H1 (cell line): ENCODE data around the gene FBXL14. TPM values are rescaled to one million over a fixed set of nuclear protein-coding genes. Genes with fewer than 3 reads are reported as not detected.

Experiments used
- ASH2L ChIP-seq: fragments of 200-600, 300-600 bp; sonication (generic); IDR thresholded peaks from one replicate; pipeline ENCODE4 v1.7.1; 2017; ENCODE audit warnings: low read length
- FOSL1 ChIP-seq: IDR thresholded peaks from 2 replicates; pipeline ENCODE4 v1.6.1; 2011; ENCODE audit warnings: mild to moderate bottlenecking, low read depth, low read length, moderate library complexity; ENCODE audit not compliant: insufficient read depth
- POLR2AphosphoS5 ChIP-seq: IDR thresholded peaks from 2 replicates; pipeline ENCODE4 v1.6.1; 2011; ENCODE audit warnings: low read depth, low read length
- RFX5 ChIP-seq: IDR thresholded peaks from 2 replicates; pipeline ENCODE4 v1.6.1; 2011; ENCODE audit warnings: low read depth, low read length, improper control_type of control experiment, borderline replicate concordance
- RNF2 ChIP-seq: fragments of 200-900, 300-1000 bp; sonication (generic); IDR thresholded peaks from 2 replicates; pipeline ENCODE4 v1.7.1; 2016; ENCODE audit warnings: borderline replicate concordance, low read depth, mild to moderate bottlenecking, antibody characterized with exemption, low read length; ENCODE audit not compliant: poor library complexity, severe bottlenecking; ENCODE audit errors: missing control alignments
- SAP30 ChIP-seq: fragments of 300-600 bp; sonication (generic); IDR thresholded peaks from 2 replicates; pipeline ENCODE4 v1.7.1; 2012; ENCODE audit warnings: low read length, moderate library complexity, mild to moderate bottlenecking, inconsistent platforms; ENCODE audit not compliant: insufficient read depth, insufficient replicate concordance
- polyA plus RNA-seq, 7 experiments: library from polyadenylated mRNA; depleted of rRNA in 3 of 7; stranded (reverse) in 5 of 7; unstranded in 2 of 7; fragments of >200 nt in 5 of 7; fragments of 200-250 nt in 2 of 7; gene quantifications; 1 replicate in 5 of 7; 2 replicates in 1 of 7; 4 replicates in 1 of 7; pipeline versions ENCODE4 v1.2.1 to v1.2.3, GENCODE V29; 2011 to 2013; ENCODE audit warnings: missing spikeins in 2 of 7, mixed read lengths in 2 of 7
- total RNA-seq: library from RNA; stranded (reverse); fragmentation: NEBNext Ultra II Directional; extraction: Animal tissue kit (Norgen Biotek cat#: 25700); gene quantifications from 2 replicates; pipeline ENCODE4 v1.2.1, GENCODE V29; 2021
- TF ChIP-seq, protein P1 (sequence below): fragments of 300-600 bp; sonication (generic); IDR thresholded peaks from 2 replicates; pipeline ENCODE4 v1.7.1; 2012; ENCODE audit warnings: low read length, moderate library complexity, mild to moderate bottlenecking, inconsistent platforms; ENCODE audit not compliant: insufficient replicate concordance
- TF ChIP-seq, protein P2 (sequence below): IDR thresholded peaks from 2 replicates; pipeline ENCODE4 v1.6.1; 2011; ENCODE audit warnings: low read length, improper control_type of control experiment

The FBXL14 gene
- total and polyA plus RNA-seq, 2 of the 8 experiments (the other 6 are each of a cell fraction or from before 2014, with no cell fraction given) = 5.5 to 9.6 TPM

DNA sequence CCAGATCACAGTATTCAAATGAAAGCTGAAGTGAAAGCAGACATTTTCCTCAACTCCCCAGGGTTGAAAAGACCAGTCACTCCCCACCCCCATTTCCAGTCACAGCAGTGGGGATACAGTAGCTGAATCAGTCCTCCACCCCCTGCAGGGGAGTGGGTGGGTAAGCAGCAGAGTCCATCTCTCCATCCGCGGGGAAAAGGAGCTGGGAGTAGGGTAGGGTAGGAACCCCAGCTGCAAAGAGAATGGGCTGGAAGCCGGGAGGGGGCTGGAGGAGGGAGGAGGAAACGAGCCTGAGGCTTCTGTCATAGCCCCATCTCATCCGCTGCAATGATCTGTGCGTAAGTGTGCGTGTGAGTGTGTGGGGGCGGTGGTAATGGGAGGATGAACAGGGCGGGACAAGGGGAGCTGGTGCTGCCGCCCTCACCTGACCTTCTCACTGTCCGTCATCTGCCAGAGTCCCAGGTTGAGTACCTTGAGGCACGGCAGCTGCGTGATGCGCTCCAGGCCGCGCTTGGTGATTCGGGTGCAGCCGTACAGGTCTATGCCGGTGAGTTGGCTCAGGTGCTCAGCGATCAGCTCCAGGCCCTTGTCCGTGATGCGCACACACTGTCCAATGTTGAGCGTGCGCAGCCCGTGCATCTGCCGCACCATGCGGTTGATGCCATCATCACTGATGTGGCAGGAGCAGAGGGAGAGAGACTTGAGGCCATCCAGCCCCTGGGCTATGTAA, 1.8 kb downstream of the FBXL14 start (continued):
- TF ChIP-seq, protein P1, sequence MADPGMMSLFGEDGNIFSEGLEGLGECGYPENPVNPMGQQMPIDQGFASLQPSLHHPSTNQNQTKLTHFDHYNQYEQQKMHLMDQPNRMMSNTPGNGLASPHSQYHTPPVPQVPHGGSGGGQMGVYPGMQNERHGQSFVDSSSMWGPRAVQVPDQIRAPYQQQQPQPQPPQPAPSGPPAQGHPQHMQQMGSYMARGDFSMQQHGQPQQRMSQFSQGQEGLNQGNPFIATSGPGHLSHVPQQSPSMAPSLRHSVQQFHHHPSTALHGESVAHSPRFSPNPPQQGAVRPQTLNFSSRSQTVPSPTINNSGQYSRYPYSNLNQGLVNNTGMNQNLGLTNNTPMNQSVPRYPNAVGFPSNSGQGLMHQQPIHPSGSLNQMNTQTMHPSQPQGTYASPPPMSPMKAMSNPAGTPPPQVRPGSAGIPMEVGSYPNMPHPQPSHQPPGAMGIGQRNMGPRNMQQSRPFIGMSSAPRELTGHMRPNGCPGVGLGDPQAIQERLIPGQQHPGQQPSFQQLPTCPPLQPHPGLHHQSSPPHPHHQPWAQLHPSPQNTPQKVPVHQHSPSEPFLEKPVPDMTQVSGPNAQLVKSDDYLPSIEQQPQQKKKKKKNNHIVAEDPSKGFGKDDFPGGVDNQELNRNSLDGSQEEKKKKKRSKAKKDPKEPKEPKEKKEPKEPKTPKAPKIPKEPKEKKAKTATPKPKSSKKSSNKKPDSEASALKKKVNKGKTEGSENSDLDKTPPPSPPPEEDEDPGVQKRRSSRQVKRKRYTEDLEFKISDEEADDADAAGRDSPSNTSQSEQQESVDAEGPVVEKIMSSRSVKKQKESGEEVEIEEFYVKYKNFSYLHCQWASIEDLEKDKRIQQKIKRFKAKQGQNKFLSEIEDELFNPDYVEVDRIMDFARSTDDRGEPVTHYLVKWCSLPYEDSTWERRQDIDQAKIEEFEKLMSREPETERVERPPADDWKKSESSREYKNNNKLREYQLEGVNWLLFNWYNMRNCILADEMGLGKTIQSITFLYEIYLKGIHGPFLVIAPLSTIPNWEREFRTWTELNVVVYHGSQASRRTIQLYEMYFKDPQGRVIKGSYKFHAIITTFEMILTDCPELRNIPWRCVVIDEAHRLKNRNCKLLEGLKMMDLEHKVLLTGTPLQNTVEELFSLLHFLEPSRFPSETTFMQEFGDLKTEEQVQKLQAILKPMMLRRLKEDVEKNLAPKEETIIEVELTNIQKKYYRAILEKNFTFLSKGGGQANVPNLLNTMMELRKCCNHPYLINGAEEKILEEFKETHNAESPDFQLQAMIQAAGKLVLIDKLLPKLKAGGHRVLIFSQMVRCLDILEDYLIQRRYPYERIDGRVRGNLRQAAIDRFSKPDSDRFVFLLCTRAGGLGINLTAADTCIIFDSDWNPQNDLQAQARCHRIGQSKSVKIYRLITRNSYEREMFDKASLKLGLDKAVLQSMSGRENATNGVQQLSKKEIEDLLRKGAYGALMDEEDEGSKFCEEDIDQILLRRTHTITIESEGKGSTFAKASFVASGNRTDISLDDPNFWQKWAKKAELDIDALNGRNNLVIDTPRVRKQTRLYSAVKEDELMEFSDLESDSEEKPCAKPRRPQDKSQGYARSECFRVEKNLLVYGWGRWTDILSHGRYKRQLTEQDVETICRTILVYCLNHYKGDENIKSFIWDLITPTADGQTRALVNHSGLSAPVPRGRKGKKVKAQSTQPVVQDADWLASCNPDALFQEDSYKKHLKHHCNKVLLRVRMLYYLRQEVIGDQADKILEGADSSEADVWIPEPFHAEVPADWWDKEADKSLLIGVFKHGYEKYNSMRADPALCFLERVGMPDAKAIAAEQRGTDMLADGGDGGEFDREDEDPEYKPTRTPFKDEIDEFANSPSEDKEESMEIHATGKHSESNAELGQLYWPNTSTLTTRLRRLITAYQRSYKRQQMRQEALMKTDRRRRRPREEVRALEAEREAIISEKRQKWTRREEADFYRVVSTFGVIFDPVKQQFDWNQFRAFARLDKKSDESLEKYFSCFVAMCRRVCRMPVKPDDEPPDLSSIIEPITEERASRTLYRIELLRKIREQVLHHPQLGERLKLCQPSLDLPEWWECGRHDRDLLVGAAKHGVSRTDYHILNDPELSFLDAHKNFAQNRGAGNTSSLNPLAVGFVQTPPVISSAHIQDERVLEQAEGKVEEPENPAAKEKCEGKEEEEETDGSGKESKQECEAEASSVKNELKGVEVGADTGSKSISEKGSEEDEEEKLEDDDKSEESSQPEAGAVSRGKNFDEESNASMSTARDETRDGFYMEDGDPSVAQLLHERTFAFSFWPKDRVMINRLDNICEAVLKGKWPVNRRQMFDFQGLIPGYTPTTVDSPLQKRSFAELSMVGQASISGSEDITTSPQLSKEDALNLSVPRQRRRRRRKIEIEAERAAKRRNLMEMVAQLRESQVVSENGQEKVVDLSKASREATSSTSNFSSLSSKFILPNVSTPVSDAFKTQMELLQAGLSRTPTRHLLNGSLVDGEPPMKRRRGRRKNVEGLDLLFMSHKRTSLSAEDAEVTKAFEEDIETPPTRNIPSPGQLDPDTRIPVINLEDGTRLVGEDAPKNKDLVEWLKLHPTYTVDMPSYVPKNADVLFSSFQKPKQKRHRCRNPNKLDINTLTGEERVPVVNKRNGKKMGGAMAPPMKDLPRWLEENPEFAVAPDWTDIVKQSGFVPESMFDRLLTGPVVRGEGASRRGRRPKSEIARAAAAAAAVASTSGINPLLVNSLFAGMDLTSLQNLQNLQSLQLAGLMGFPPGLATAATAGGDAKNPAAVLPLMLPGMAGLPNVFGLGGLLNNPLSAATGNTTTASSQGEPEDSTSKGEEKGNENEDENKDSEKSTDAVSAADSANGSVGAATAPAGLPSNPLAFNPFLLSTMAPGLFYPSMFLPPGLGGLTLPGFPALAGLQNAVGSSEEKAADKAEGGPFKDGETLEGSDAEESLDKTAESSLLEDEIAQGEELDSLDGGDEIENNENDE = no peak
- TF ChIP-seq POLR2AphosphoS5 (no peak), RNF2 (peak; percentile 47), ASH2L (peak; percentile 25), FOSL1 (no peak), SAP30 (peak; percentile 56), RFX5 (no peak)
- TF ChIP-seq, protein P2, sequence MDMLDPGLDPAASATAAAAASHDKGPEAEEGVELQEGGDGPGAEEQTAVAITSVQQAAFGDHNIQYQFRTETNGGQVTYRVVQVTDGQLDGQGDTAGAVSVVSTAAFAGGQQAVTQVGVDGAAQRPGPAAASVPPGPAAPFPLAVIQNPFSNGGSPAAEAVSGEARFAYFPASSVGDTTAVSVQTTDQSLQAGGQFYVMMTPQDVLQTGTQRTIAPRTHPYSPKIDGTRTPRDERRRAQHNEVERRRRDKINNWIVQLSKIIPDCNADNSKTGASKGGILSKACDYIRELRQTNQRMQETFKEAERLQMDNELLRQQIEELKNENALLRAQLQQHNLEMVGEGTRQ = no peak
